GM19238 (cell line): ENCODE measurements around the gene RPS15.

ENCODE experiments used
- DNase-seq: peaks from one replicate; pipeline ENCODE4 v3.0.0; 2011; ENCODE audit warnings: low spot score; ENCODE audit not compliant: insufficient read length

The RPS15 gene

DNA sequence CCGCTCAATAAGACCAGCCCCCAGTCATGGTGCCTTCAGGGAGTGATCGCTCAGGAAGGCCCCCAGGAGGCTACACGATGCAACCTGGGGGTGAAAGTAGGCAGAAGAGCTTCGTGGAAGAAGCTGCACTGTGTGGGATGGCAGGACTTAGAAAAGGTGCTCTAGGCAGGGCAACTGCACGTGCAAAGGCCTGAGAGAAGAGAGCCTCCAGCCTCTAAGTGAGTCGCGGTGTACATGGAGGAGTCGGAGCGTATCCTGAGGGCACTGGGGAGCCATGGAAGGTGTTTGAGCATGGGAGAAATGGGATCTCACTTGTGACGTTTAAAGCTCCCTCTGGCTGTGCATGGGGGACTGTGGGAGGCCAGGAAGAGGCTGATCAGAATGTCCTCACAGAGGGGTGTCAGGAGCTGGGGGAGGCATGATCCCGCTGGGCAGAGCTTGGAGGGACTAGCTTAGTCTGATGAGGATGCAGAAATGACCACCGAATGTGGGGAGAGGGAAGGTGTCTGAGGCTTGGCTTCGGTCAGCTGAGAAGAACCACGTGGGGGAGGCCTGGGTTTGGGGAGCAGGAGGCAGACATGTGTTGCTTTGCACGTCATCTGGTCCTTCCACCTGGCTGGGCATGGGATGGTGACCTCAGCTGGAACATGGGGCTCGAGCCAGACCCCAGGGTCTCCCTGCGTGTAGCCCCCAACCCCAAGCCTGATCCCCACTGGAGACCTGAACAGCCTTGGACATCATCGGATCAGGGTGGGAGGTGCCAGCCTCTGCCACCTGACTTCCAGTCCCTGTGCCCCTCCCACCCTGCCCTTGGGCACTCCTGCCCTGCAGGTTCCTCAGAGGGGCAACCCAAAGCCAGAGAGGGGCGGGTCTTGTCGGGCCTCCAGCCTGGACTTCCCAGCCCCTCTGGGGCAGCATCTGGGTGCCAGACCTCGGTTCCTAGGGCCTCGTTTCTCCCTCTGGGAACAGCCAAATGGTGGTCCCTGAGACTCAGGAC is 12.8 kb downstream of the RPS15 start:
- DNase-seq: no peak

GRCh38 chr19:1451916-1452801 is 14.0 kb downstream of the RPS15 start:
- DNase-seq: no peak

DNA sequence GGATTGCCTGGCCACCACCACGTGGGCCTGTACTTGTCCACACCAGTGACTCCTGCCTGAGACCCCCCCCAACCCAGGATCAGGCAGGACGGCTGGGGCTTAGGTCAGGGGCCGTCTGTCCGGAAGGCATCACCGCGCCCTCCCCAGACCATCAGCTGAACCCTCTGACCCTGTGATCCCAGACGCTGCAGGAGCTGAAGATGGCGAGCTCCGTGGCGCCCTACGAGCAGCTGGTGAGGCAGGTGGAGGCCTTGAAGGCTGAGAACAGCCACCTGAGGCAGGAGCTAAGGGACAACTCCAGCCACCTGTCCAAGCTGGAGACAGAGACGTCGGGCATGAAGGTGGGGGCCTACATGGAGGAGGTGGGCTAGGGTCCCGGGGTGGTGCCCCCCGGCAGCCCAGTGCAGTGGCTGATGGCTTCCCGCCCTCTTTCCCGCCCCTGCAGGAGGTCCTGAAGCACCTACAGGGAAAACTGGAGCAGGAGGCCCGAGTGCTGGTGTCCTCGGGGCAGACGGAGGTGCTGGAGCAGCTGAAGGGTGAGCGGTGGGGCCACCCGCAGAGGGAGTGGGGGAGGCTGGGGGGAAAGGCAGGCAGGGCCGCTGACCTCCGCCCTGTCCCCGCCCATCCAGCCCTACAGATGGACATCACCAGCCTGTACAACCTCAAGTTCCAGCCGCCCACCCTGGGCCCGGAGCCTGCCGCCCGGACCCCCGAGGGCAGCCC is 14.8 kb downstream of the RPS15 start:
- no peak for DNase-seq

DNA sequence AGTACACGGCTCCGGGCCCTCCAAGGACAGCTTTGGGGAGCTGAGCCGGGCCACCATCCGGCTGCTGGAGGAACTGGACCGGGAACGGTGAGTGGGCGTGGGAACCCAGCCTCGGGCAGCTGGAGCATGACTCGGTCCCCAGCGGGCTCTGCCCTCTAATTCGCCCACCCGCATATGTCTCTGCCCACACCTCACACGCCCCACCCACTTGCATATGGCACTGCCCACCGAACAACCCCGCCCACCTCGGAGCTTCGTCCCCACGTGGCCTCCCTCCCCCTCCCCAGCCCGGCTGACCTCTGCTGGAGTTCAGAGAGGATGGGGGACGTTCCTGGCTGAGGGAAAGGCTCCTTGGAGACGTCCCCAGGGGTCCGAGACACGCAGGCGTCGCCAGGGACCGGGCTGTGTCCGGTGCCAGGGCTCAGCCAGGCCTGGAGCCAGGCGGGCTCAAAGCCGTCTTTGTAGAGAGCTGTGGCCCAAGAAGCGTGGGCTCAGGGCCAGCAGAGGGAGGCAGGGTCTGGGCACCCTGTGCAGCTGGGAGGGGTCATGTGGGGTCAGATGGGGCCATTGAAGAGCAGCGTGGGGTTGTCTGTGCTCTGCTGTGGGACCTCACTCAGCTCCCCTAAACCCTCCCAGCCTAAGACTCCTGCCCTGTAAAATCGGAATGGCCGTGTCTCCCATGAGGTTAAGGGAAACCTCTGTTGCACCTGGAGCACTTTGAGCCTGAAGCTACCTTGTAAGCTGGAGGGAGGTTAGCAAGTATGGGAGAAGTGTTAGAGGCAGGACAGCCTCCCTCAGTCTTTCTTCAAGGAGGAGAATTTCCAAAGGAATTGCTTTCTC is 15.5 kb downstream of the RPS15 start:
- no peak for DNase-seq

DNA sequence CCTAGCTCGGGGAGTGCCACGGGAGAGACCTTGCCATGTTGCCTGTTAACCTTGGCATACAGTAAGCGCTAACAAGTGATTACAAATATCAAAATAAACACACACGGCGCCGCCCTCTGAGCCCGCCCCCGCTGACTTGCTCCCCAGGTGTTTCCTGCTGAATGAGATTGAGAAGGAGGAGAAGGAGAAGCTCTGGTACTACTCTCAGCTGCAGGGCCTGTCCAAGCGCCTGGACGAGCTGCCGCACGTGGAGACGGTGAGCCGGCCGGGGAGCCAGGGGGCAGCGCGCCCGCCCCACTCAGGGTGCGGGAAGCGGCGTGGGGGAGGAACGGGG is 16.8 kb downstream of the RPS15 start:
- no peak for DNase-seq

- DNase-seq: peak; percentile 72
These were observed 17.3 kb downstream of the RPS15 start for GRCh38 chr19:1455336-1456120.

GRCh38 chr19:1456121-1456900 is 18.1 kb downstream of the RPS15 start:
- DNase-seq: no peak

DNA sequence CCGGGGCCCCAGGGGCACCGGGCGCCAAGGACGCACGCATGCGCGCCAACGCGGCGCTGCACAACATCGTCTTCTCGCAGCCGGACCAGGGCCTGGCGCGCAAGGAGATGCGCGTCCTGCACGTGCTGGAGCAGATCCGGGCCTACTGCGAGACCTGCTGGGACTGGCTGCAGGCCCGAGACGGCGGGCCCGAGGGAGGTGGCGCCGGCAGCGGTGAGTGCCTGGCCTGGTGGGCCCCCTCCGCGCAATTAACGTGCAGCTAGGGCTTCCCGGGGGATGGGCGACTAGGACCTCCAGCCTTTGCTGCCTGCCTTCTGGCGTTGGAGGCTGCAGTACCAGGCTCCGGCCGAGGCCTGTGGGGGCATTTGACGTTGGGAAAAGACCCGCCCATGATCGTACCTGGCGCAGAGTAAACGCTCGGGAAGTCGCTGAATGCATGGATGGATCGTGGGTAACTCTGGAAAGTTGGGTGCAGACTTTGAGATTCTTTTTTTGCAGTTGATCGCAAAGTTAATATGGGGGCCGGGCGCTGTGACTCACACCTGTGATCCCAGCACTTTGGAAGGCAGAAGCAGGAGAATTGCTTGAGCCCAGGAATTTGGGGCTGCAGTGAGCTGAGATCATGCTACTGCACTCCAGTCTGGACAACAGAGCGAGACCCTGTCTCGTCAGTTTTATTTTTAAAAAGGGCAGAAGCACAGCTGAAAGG is 19.0 kb downstream of the RPS15 start:
- no peak for DNase-seq

GRCh38 chr19:1457892-1458291 is 19.7 kb downstream of the RPS15 start:
- no peak for DNase-seq

GRCh38 chr19:1459479-1459878 is 21.3 kb downstream of the RPS15 start:
- DNase-seq: no peak

DNA sequence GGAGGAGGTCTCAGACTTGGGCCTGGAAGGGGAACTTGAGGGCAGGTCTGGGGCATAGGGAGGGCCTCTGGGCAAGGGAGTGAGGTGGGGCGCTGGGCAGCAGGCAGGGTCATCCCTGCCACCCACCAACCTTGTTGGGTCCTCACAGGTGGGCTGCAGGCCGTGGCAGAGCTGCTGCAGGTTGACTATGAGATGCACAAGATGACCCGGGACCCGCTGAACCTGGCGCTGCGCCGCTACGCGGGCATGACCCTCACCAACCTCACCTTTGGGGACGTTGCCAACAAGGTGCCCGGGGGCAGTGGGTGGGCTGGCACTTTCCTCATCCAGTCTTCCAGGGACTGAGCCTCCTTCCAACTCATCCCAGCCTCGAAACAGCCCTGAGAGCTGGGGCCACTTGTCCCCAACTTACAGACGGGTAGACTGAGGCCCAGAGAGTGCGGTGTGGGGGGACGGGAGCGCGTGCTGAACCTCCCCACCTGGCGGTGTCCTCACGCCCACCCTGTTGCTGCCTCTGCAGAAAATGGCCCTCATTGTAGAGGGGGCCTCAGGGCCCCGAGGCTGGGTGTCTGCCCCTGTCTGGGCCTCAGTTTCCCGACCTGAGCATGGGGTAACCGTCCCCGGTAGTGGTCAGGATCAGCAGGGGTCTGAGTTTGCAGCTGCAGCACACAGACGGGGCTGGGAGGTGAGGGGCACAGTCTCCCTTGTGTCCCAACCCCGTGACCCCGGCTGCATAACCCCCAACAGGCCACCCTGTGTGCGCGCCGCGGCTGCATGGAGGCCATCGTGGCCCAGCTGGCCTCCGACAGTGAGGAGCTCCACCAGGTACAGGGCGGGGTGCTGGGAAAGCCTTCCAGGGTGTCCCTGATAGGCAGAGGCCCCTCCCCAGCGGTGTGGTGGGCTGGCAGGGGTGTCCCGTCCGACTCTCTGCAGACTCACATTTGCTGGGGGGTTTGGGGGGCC is 22.1 kb downstream of the RPS15 start:
- DNase-seq: no peak

GRCh38 chr19:1461862-1462261 is 23.7 kb downstream of the RPS15 start:
- no peak for DNase-seq

- DNase-seq: no peak
These were observed 27.2 kb downstream of the RPS15 start for GRCh38 chr19:1465191-1466016.

GRCh38 chr19:1466018-1466460 is 27.8 kb downstream of the RPS15 start:
- DNase-seq: no peak

- no peak for DNase-seq
These were observed 28.4 kb downstream of the RPS15 start for GRCh38 chr19:1466461-1467214.

- no peak for DNase-seq
These were observed 29.0 kb downstream of the RPS15 start for GRCh38 chr19:1467215-1467489.
